GM12878 (cell line): Measurements from ENCODE around the gene UNC45A.

ENCODE experiments used
- BRCA1 ChIP-seq: IDR thresholded peaks from 2 replicates; pipeline ENCODE4 v1.6.1; 2011; ENCODE audit warnings: low read depth, low read length, improper control_type of control experiment
- CBFB ChIP-seq: IDR thresholded peaks from 2 replicates; pipeline ENCODE4 v1.6.1; 2016; ENCODE audit warnings: antibody characterized with exemption, low read depth
- CREM ChIP-seq: IDR thresholded peaks from 2 replicates; pipeline ENCODE4 v1.6.1; 2014; ENCODE audit warnings: antibody characterized with exemption, low read depth
- EZH2 ChIP-seq: IDR thresholded peaks from 2 replicates; pipeline ENCODE4 v1.6.1; 2012; ENCODE audit warnings: low read depth, mild to moderate bottlenecking, control low read depth, inconsistent platforms, low read length, borderline replicate concordance; ENCODE audit not compliant: control insufficient read depth
- FOXM1 ChIP-seq: IDR thresholded peaks from 2 replicates; pipeline ENCODE4 v1.6.1; 2012; ENCODE audit warnings: low read depth, mild to moderate bottlenecking, inconsistent platforms, low read length, moderate library complexity
- HCFC1 ChIP-seq: fragments of 150-350 bp; IDR thresholded peaks from 2 replicates; pipeline ENCODE4 v1.6.1; 2014; ENCODE audit warnings: low read length
- MYC ChIP-seq: IDR thresholded peaks from 2 replicates; pipeline ENCODE4 v1.6.1; 2011; ENCODE audit warnings: mild to moderate bottlenecking, low read length, moderate library complexity, inconsistent platforms; ENCODE audit not compliant: insufficient read depth, insufficient replicate concordance, insufficient read length, severe bottlenecking
- POLR2AphosphoS5 ChIP-seq: IDR thresholded peaks from 2 replicates; pipeline ENCODE4 v1.6.1; 2011; ENCODE audit warnings: mild to moderate bottlenecking, low read length, inconsistent platforms
- YY1 ChIP-seq: IDR thresholded peaks from 2 replicates; pipeline ENCODE4 v1.6.1; 2011; ENCODE audit warnings: low read depth, mild to moderate bottlenecking, low read length
- TF ChIP-seq, protein P1 (sequence below), 3 experiments: IDR thresholded peaks in 2 of 3; conservative IDR thresholded peaks in 1 of 3; 2 replicates each; pipeline ENCODE4 v1.5.1; 2011; ENCODE audit warnings: low read depth in 3 of 3, low read length in 3 of 3, mild to moderate bottlenecking in 3 of 3, control low read depth in 2 of 3, moderate library complexity in 2 of 3, inconsistent platforms in 1 of 3, mixed read lengths in 1 of 3; ENCODE audit not compliant: control insufficient read depth in 2 of 3, insufficient read depth in 1 of 3; ENCODE audit errors: extremely low read depth in 1 of 3

DNA sequence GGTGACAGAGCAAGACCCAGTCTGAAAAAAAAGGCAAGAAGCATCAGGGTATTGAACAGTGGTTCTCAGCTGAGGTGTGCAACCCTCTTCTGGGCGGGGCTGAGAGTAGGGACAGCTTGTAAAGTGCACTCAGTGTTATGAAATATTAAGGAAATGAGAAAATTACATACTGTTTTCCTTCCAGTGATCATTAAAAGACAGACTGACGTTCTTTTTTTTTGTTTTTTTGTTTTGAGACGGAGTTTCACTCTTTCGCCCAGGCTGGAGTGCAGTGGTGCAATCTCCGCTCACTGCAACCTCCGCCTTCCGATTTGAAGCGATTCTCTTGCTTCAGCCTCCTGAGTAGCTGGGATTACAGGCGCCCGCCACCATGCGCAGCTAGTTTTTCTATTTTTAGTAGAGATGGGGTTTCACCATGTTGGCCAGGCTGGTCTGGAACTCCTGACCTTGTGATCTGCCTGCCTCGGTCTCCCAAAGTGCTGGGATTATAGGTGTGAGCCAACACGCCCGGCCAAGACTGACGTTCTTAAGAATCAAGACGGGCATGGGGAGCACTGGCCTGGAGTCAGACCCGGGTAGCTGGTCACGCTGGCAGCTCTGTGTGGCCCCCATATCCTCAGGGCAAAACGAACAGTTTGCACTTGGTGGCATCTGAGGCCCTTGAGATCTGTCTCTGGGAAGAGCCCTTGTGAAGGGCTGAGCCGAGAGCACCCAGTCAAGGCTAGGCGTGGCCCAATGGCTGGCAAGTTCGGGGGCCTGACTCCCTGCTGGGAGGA lies 20.6 kb upstream of the UNC45A start:
- TF ChIP-seq BRCA1 (no peak), CREM (no peak), POLR2AphosphoS5 (no peak), HCFC1 (no peak), YY1 (no peak), MYC (no peak), FOXM1 (no peak), CBFB (no peak), EZH2 (no peak)
- TF ChIP-seq, protein P1, sequence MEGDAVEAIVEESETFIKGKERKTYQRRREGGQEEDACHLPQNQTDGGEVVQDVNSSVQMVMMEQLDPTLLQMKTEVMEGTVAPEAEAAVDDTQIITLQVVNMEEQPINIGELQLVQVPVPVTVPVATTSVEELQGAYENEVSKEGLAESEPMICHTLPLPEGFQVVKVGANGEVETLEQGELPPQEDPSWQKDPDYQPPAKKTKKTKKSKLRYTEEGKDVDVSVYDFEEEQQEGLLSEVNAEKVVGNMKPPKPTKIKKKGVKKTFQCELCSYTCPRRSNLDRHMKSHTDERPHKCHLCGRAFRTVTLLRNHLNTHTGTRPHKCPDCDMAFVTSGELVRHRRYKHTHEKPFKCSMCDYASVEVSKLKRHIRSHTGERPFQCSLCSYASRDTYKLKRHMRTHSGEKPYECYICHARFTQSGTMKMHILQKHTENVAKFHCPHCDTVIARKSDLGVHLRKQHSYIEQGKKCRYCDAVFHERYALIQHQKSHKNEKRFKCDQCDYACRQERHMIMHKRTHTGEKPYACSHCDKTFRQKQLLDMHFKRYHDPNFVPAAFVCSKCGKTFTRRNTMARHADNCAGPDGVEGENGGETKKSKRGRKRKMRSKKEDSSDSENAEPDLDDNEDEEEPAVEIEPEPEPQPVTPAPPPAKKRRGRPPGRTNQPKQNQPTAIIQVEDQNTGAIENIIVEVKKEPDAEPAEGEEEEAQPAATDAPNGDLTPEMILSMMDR (IDR thresholded peaks at IDR 0.05 in 2 of 3, conservative IDR thresholded peaks at IDR 0.05 in 1 of 3; ENCODE audit: control insufficient read depth in 2 of 3, extremely low read depth in 1 of 3, insufficient read depth in 1 of 3, low read depth in 3 of 3, low read length in 3 of 3), result no peak
